ENCODE data around the gene AGBL4.

Gene AGBL4

GRCh38 chr1:48793863-48794262, 1229.9 kb downstream of the AGBL4 start:
- no peak for DNase-seq

GRCh38 chr1:48792961-48793360, 1230.8 kb downstream of the AGBL4 start:
- no peak for DNase-seq

- no peak for DNase-seq
Observed at GRCh38 chr1:48790397-48790796, 1233.4 kb downstream of the AGBL4 start.

GRCh38 chr1:48789903-48790302, 1233.9 kb downstream of the AGBL4 start:
- no peak for DNase-seq

GRCh38 chr1:48785869-48786268, 1237.9 kb downstream of the AGBL4 start:
- DNase-seq: no peak

- no peak for DNase-seq
Observed at GRCh38 chr1:48784301-48784700, 1239.5 kb downstream of the AGBL4 start.

GRCh38 chr1:48777219-48777895, 1246.4 kb downstream of the AGBL4 start:
- no peak for DNase-seq

GRCh38 chr1:48776393-48777218, 1247.1 kb downstream of the AGBL4 start, which contains the start of gene BEND5:
Gene BEND5, minus strand, starts transcription at chr1:48776891. Its CDS starts 60 bp downstream, at chr1:48776831.
- peak; percentile 50 for DNase-seq

GRCh38 chr1:48775831-48776392, 1247.8 kb downstream of the AGBL4 start:
- no peak for DNase-seq

GRCh38 chr1:48773133-48773532, 1250.6 kb downstream of the AGBL4 start:
- no peak for DNase-seq

- DNase-seq: no peak
Observed at GRCh38 chr1:48772211-48772610, 1251.5 kb downstream of the AGBL4 start.

- DNase-seq: no peak
Observed at GRCh38 chr1:48771561-48771960, 1252.2 kb downstream of the AGBL4 start.

GRCh38 chr1:48767975-48768510, 1255.7 kb downstream of the AGBL4 start:
- no peak for DNase-seq

GRCh38 chr1:48765335-48765734, 1258.4 kb downstream of the AGBL4 start:
- no peak for DNase-seq

- no peak for DNase-seq
Observed at GRCh38 chr1:48761986-48762385, 1261.8 kb downstream of the AGBL4 start.

- DNase-seq: no peak
Observed at GRCh38 chr1:48761411-48761810, 1262.3 kb downstream of the AGBL4 start.

- DNase-seq: no peak
Observed at GRCh38 chr1:48760857-48761256, 1262.9 kb downstream of the AGBL4 start.

- DNase-seq: no peak
Observed at GRCh38 chr1:48758976-48759375, 1264.8 kb downstream of the AGBL4 start.

GRCh38 chr1:48757363-48757762, 1266.4 kb downstream of the AGBL4 start:
- DNase-seq: no peak

GRCh38 chr1:48756683-48757316, 1267.0 kb downstream of the AGBL4 start:
- DNase-seq: no peak

- no peak for DNase-seq
Observed at GRCh38 chr1:48753293-48753692, 1270.5 kb downstream of the AGBL4 start.

- DNase-seq: no peak
Observed at GRCh38 chr1:48750109-48750508, 1273.6 kb downstream of the AGBL4 start.

- no peak for DNase-seq
Observed at GRCh38 chr1:48749068-48749467, 1274.7 kb downstream of the AGBL4 start.
